Loucy (cell line): ENCODE results near the gene HPSE2.

Source experiments
- CTCF ChIP-seq: fragments of 200-600 bp; sonication (generic); conservative IDR thresholded peaks from 2 replicates; pipeline ENCODE4 v1.5.1; 2014; ENCODE audit warnings: mild to moderate bottlenecking, antibody characterized with exemption, low read length
- EZH2phosphoT487 ChIP-seq: fragments of 200-600 bp; IDR thresholded peaks from 2 replicates; pipeline ENCODE4 v1.6.1; 2018; ENCODE audit warnings: antibody characterized with exemption, mild to moderate bottlenecking, moderate library complexity, borderline replicate concordance

- TF ChIP-seq CTCF, result no peak
- no peak for TF ChIP-seq EZH2phosphoT487
Observed at GRCh38 chr10:98636921-98637329, 598.7 kb downstream of the HPSE2 start.
